WTC11 (cell line): ENCODE results near the gene IGFN1. TPM values are rescaled to one million over a fixed set of nuclear protein-coding genes. Genes with fewer than 3 reads are reported as not detected.

Experiments
- ATAC-seq: fragments of 200-7000 bp; cut with Tn5 transposase; 2 replicates; pipeline ENCODE4 v1.10.0; 2021; ENCODE audit warnings: mild to moderate bottlenecking, moderate library complexity
- CTCF ChIA-PET: fragments of 300-600 bp; sonication (Branson Sonifier 250); formaldehyde crosslinking; loops from one replicate; lab custom pipeline; 2021; ENCODE audit warnings: antibody characterized with exemption; lab: Charles Lee
- POLR2A ChIA-PET: fragments of 350-600 bp; sonication (Branson Sonifier 250); formaldehyde crosslinking; loops from one replicate; lab custom pipeline; 2021; ENCODE audit warnings: antibody characterized with exemption; lab: Charles Lee
- DNase-seq: peaks from one replicate; pipeline ENCODE4 v3.0.0; 2021; ENCODE audit warnings: low spot score
- H3K27ac Mint-ChIP-seq: 2 replicates; pipeline ENCODE4 v1.8.0; 2021; ENCODE audit warnings: mixed read lengths
- H3K27me3 Mint-ChIP-seq: 2 replicates; pipeline ENCODE4 v1.8.0; 2021; ENCODE audit warnings: low read depth, mild to moderate bottlenecking, moderate library complexity, mixed read lengths
- H3K36me3 Mint-ChIP-seq: 2 replicates; pipeline ENCODE4 v1.8.0; 2021; ENCODE audit warnings: mixed read lengths
- H3K4me1 Mint-ChIP-seq: 2 replicates; pipeline ENCODE4 v1.8.0; 2022; ENCODE audit warnings: mixed read lengths
- H3K4me3 Mint-ChIP-seq: 2 replicates; pipeline ENCODE4 v1.8.0; 2021; ENCODE audit warnings: mild to moderate bottlenecking, moderate library complexity, mixed read lengths
- H3K9me3 Mint-ChIP-seq: 2 replicates; pipeline ENCODE4 v1.8.0; 2021; ENCODE audit warnings: mixed read lengths
- CREM ChIP-seq: sonication (generic); formaldehyde crosslinking; IDR thresholded peaks from 2 replicates; pipeline ENCODE4 v1.8.1; 2022; ENCODE audit warnings: mild to moderate bottlenecking, missing genetic modification reagents, moderate library complexity
- CTCF ChIP-seq: fragments of 200-600 bp; IDR thresholded peaks from 2 replicates; pipeline ENCODE4 v1.8.0; 2022; ENCODE audit warnings: antibody characterized with exemption
- E2F1 ChIP-seq: sonication (generic); formaldehyde crosslinking; IDR thresholded peaks from 2 replicates; pipeline ENCODE4 v1.8.0; 2022; ENCODE audit warnings: mild to moderate bottlenecking, missing genetic modification reagents
- ETV6 ChIP-seq: sonication (generic); formaldehyde crosslinking; IDR thresholded peaks from 2 replicates; pipeline ENCODE4 v1.8.1; 2022; ENCODE audit warnings: mild to moderate bottlenecking, missing genetic modification reagents
- NFATC4 ChIP-seq: fragments of 250-450 bp; sonication (Bioruptor Pico); IDR thresholded peaks from 2 replicates; pipeline ENCODE4 v1.9.0; 2021; ENCODE audit warnings: mild to moderate bottlenecking
- NFE2L1 ChIP-seq: sonication (generic); formaldehyde crosslinking; IDR thresholded peaks from 2 replicates; pipeline ENCODE4 v1.8.1; 2023; ENCODE audit warnings: missing genetic modification reagents
- NR2C2 ChIP-seq: sonication (generic); formaldehyde crosslinking; IDR thresholded peaks from 2 replicates; pipeline ENCODE4 v1.8.0; 2022; ENCODE audit warnings: mild to moderate bottlenecking, missing genetic modification reagents
- RELA ChIP-seq: sonication (generic); formaldehyde crosslinking; IDR thresholded peaks from 2 replicates; pipeline ENCODE4 v1.8.1; 2022; ENCODE audit warnings: missing genetic modification reagents, mild to moderate bottlenecking, borderline replicate concordance
- SMAD3 ChIP-seq: sonication (generic); formaldehyde crosslinking; IDR thresholded peaks from 2 replicates; pipeline ENCODE4 v1.8.0; 2022; ENCODE audit warnings: missing genetic modification reagents, mild to moderate bottlenecking, borderline replicate concordance
- ZBTB43 ChIP-seq: sonication (generic); formaldehyde crosslinking; IDR thresholded peaks from 2 replicates; pipeline ENCODE4 v1.8.1; 2023; ENCODE audit warnings: mild to moderate bottlenecking, missing genetic modification reagents
- ZNF281 ChIP-seq: sonication (generic); formaldehyde crosslinking; IDR thresholded peaks from 2 replicates; pipeline ENCODE4 v1.8.0; 2023; ENCODE audit warnings: mild to moderate bottlenecking, missing genetic modification reagents
- ZNF423 ChIP-seq: fragments of 250-450 bp; sonication (Bioruptor Pico); IDR thresholded peaks from 2 replicates; pipeline ENCODE4 v2.1.2; 2022; ENCODE audit warnings: mild to moderate bottlenecking, moderate library complexity
- total RNA-seq: library from RNA; stranded (reverse); gene quantifications from 3 replicates; pipeline ENCODE4 v1.2.3, GENCODE V29; 2021
- TF ChIP-seq, protein P1 (sequence below): sonication (generic); formaldehyde crosslinking; IDR thresholded peaks from 2 replicates; pipeline ENCODE4 v1.8.1; 2022; ENCODE audit warnings: low read depth, missing genetic modification reagents, borderline replicate concordance
- TF ChIP-seq, protein P2 (sequence below): sonication (generic); formaldehyde crosslinking; IDR thresholded peaks from 2 replicates; pipeline ENCODE4 v1.8.0; 2022; ENCODE audit warnings: missing genetic modification reagents
- TF ChIP-seq, protein P3 (sequence below): sonication (generic); formaldehyde crosslinking; IDR thresholded peaks from 2 replicates; pipeline ENCODE4 v1.8.1; 2023; ENCODE audit warnings: mild to moderate bottlenecking, missing genetic modification reagents
- TF ChIP-seq, protein P4 (sequence below): fragments of 250-450 bp; sonication (Bioruptor Pico); IDR thresholded peaks from 2 replicates; pipeline ENCODE4 v1.9.0; 2021; ENCODE audit warnings: moderate library complexity, mild to moderate bottlenecking, inconsistent platforms, borderline replicate concordance

IGFN1 gene
- total RNA-seq, 1 experiment from 2014 or later, result 0.11 TPM

- TF ChIP-seq CTCF (no peak), CREM (CRISPR knock-in tag) (no peak), NR2C2 (no peak)
- TF ChIP-seq, protein P1, sequence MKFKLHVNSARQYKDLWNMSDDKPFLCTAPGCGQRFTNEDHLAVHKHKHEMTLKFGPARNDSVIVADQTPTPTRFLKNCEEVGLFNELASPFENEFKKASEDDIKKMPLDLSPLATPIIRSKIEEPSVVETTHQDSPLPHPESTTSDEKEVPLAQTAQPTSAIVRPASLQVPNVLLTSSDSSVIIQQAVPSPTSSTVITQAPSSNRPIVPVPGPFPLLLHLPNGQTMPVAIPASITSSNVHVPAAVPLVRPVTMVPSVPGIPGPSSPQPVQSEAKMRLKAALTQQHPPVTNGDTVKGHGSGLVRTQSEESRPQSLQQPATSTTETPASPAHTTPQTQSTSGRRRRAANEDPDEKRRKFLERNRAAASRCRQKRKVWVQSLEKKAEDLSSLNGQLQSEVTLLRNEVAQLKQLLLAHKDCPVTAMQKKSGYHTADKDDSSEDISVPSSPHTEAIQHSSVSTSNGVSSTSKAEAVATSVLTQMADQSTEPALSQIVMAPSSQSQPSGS (CRISPR knock-in tag), result no peak
These were observed 14.4 kb downstream of the IGFN1 start (continued) for GRCh38 chr1:201205036-201205435.

DNA sequence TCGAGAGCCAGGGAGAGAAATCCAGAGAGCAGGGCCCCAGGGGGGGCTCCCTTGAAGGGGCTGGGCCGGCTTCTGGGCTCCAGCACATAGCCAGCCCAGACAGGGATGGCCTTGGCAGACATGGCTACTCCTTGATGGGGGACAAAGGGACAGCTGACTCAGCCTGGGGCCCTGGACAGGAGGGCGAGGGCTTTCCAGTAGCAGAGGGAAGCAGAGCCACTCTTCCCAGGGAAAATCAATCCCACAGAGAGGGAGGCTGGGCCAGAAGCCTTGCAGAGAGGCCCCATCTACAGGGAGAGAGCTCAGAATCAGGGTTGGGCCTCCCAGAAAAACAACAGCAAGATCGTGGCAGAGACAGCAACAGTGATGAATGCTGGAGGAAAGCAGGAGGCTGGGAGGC is 15.6 kb downstream of the IGFN1 start:
- no peak overlapping the region for H3K4me3 Mint-ChIP-seq
- no peak for TF ChIP-seq NFATC4 (CRISPR knock-in tag)
- TF ChIP-seq ZBTB43 (CRISPR knock-in tag), result no peak
- no peak for TF ChIP-seq CTCF
- TF ChIP-seq SMAD3, result no peak
- TF ChIP-seq, protein P2, sequence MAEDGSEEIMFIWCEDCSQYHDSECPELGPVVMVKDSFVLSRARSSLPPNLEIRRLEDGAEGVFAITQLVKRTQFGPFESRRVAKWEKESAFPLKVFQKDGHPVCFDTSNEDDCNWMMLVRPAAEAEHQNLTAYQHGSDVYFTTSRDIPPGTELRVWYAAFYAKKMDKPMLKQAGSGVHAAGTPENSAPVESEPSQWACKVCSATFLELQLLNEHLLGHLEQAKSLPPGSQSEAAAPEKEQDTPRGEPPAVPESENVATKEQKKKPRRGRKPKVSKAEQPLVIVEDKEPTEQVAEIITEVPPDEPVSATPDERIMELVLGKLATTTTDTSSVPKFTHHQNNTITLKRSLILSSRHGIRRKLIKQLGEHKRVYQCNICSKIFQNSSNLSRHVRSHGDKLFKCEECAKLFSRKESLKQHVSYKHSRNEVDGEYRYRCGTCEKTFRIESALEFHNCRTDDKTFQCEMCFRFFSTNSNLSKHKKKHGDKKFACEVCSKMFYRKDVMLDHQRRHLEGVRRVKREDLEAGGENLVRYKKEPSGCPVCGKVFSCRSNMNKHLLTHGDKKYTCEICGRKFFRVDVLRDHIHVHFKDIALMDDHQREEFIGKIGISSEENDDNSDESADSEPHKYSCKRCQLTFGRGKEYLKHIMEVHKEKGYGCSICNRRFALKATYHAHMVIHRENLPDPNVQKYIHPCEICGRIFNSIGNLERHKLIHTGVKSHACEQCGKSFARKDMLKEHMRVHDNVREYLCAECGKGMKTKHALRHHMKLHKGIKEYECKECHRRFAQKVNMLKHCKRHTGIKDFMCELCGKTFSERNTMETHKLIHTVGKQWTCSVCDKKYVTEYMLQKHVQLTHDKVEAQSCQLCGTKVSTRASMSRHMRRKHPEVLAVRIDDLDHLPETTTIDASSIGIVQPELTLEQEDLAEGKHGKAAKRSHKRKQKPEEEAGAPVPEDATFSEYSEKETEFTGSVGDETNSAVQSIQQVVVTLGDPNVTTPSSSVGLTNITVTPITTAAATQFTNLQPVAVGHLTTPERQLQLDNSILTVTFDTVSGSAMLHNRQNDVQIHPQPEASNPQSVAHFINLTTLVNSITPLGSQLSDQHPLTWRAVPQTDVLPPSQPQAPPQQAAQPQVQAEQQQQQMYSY, result no peak
- TF ChIP-seq E2F1, result no peak
- TF ChIP-seq RELA (CRISPR knock-in tag), result no peak
- TF ChIP-seq, protein P3, sequence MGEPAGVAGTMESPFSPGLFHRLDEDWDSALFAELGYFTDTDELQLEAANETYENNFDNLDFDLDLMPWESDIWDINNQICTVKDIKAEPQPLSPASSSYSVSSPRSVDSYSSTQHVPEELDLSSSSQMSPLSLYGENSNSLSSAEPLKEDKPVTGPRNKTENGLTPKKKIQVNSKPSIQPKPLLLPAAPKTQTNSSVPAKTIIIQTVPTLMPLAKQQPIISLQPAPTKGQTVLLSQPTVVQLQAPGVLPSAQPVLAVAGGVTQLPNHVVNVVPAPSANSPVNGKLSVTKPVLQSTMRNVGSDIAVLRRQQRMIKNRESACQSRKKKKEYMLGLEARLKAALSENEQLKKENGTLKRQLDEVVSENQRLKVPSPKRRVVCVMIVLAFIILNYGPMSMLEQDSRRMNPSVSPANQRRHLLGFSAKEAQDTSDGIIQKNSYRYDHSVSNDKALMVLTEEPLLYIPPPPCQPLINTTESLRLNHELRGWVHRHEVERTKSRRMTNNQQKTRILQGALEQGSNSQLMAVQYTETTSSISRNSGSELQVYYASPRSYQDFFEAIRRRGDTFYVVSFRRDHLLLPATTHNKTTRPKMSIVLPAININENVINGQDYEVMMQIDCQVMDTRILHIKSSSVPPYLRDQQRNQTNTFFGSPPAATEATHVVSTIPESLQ (CRISPR knock-in tag), result no peak
- TF ChIP-seq ZNF281 (CRISPR knock-in tag), result no peak
- no peak for TF ChIP-seq ZNF423 (CRISPR knock-in tag)
- TF ChIP-seq NFE2L1, result no peak
- TF ChIP-seq, protein P4, sequence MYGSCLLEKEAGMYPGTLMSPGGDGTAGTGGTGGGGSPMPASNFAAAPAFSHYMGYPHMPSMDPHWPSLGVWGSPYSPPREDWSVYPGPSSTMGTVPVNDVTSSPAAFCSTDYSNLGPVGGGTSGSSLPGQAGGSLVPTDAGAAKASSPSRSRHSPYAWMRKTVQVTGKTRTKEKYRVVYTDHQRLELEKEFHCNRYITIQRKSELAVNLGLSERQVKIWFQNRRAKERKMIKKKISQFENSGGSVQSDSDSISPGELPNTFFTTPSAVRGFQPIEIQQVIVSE (CRISPR knock-in tag), result no peak
- no peak for TF ChIP-seq ETV6 (CRISPR knock-in tag)
- H3K36me3 Mint-ChIP-seq, result no peaks in the 10 kb centered on the region
- POLR2A ChIA-PET, result no interaction called here
- CTCF ChIA-PET, result no interaction called here
- no peak overlapping the region for H3K27ac Mint-ChIP-seq
- H3K4me1 Mint-ChIP-seq, result no peaks in the 10 kb centered on the region
- H3K27me3 Mint-ChIP-seq, result peaks cover 24% of the 10 kb centered on the region
- ATAC-seq (no peak), DNase-seq (no peak)
- H3K9me3 Mint-ChIP-seq, result no peaks in the 10 kb centered on the region
